ENCODE data around the gene PCBP1.
"Not testable (repeated sequence)": the region's sequence is repeated elsewhere in the genome, so short reads cannot be mapped to it uniquely, and the experiment has no call there.

The PCBP1 gene

GRCh38 chr2:70086838-70087701 is at the start of gene PCBP1:
Gene PCBP1 (plus strand): TSS chr2:70087477. CDS start chr2:70087744, 267 bp downstream.
- DNase-seq (ENCODE audit: low spot score) = peak; percentile 93

- no peak for DNase-seq (ENCODE audit: low spot score)
Measured at GRCh38 chr2:70039366-70039765, 47.9 kb upstream of the PCBP1 start.

- no peak for DNase-seq (ENCODE audit: low spot score)
Measured at GRCh38 chr2:70041663-70042062, 45.6 kb upstream of the PCBP1 start.

GRCh38 chr2:70042246-70042645 is 45.0 kb upstream of the PCBP1 start:
- DNase-seq (ENCODE audit: low spot score) = no peak

- DNase-seq (ENCODE audit: low spot score) = no peak
Measured at GRCh38 chr2:70043252-70043875, 43.9 kb upstream of the PCBP1 start.

- no peak for DNase-seq (ENCODE audit: low spot score)
Measured at GRCh38 chr2:70044290-70045040, 42.8 kb upstream of the PCBP1 start.

- no peak for DNase-seq (ENCODE audit: low spot score)
Measured at GRCh38 chr2:70045405-70045804, 41.9 kb upstream of the PCBP1 start.

- DNase-seq (ENCODE audit: low spot score) = no peak
Measured at GRCh38 chr2:70045932-70046331, 41.3 kb upstream of the PCBP1 start.

GRCh38 chr2:70046534-70046933 is 40.7 kb upstream of the PCBP1 start:
- no peak for DNase-seq (ENCODE audit: low spot score)

- DNase-seq (ENCODE audit: low spot score) = no peak
Measured at GRCh38 chr2:70047451-70047850, 39.8 kb upstream of the PCBP1 start.

GRCh38 chr2:70049255-70049654 is 38.0 kb upstream of the PCBP1 start:
- DNase-seq (ENCODE audit: low spot score) = no peak

- DNase-seq (ENCODE audit: low spot score) = no peak
Measured at GRCh38 chr2:70050631-70051425, 36.4 kb upstream of the PCBP1 start.

GRCh38 chr2:70055259-70055658 is 32.0 kb upstream of the PCBP1 start:
- not testable (repeated sequence) for DNase-seq (ENCODE audit: low spot score)

- DNase-seq (ENCODE audit: low spot score) = no peak
Measured at GRCh38 chr2:70061317-70061716, 26.0 kb upstream of the PCBP1 start.

- DNase-seq (ENCODE audit: low spot score) = no peak
Measured at GRCh38 chr2:70062270-70062669, 25.0 kb upstream of the PCBP1 start.

- no peak for DNase-seq (ENCODE audit: low spot score)
Measured at GRCh38 chr2:70068119-70068518, 19.2 kb upstream of the PCBP1 start.

- no peak for DNase-seq (ENCODE audit: low spot score)
Measured at GRCh38 chr2:70069049-70069448, 18.2 kb upstream of the PCBP1 start.

GRCh38 chr2:70070542-70071268 is 16.6 kb upstream of the PCBP1 start:
- DNase-seq (ENCODE audit: low spot score) = peak; percentile 87

- no peak for DNase-seq (ENCODE audit: low spot score)
Measured at GRCh38 chr2:70073493-70073892, 13.8 kb upstream of the PCBP1 start.

- no peak for DNase-seq (ENCODE audit: low spot score)
Measured at GRCh38 chr2:70078384-70078783, 8.9 kb upstream of the PCBP1 start.

- no peak for DNase-seq (ENCODE audit: low spot score)
Measured at GRCh38 chr2:70080610-70081200, 6.6 kb upstream of the PCBP1 start.
